Midbrain (tissue), 1 donor: ENCODE data around the gene HMGCR.
A peak's percentile ranks its signal among the peaks of the same experiment; 100 is the strongest.

Experiments
- DNase-seq: peaks from one replicate; lab custom pipeline; 2025; lab: John Stamatoyannopoulos, UW

The HMGCR gene

GRCh38 chr5:75340714-75341478, 3.9 kb downstream of the HMGCR start:
- no peak for DNase-seq

DNA sequence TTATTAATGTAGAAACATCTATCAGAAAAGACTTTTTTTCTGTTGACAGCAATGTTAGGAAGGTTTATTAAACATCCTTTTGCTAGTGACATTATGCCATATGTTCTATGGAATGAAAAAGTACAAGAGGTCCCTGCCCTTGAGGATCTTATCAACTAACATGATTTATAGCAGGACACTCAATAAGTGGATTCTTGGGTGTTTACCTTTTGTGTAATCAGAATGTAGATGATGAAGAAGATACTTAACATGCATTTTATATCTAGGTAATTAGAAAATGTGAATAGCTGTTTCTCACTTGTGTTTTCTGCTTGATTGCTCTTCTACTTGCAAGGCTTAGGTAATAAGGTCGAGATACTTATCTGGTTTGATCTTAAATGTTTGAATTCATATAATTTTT, 4.9 kb downstream of the HMGCR start:
- no peak for DNase-seq

- no peak for DNase-seq
These were observed 5.8 kb downstream of the HMGCR start for GRCh38 chr5:75342836-75343235.

- no peak for DNase-seq
These were observed 11.2 kb downstream of the HMGCR start for GRCh38 chr5:75348241-75348640.

GRCh38 chr5:75349663-75350062, 12.6 kb downstream of the HMGCR start:
- DNase-seq, result no peak

GRCh38 chr5:75351139-75351926, 14.3 kb downstream of the HMGCR start:
- no peak for DNase-seq

GRCh38 chr5:75355236-75355635, 18.2 kb downstream of the HMGCR start:
- DNase-seq, result no peak

DNA sequence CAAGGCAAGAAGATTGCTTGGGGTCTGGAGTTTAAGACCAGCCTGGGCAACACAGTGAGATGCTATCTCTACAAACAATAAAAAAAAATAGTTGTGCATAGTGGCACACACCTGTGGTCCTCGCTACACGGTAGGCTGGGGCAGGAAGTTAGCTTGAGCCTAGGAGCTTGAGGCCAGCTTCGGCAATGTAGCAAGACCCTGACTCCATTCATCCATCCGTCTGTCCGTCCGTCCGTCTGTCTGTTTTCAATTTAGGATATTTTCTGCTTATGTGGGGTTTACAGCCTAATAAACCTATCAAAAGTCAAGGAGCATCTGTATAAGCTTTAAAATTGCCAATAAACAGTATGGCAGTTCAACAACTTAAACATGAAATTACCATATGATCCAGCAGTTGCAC, 19.7 kb downstream of the HMGCR start:
- no peak for DNase-seq

DNA sequence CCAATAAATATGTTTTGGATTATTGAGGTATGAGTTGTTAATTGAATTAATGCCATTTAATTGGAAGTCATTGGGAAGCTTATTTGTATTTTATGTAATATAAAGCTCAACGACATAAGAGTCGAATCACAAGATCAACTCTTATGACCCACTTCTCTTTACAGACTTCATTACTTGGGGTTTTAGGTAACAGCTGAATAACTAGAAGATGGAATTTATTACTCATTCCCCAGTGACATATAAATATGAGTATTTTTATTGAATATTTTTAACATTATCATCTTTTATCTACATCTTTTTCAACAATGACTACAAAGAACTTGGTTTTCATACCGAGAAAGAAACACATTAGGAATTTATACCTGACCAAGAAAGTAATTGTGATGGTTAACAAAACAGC, 21.1 kb downstream of the HMGCR start:
- no peak for DNase-seq

- DNase-seq, result peak; percentile 52
These were observed 24.3 kb downstream of the HMGCR start for GRCh38 chr5:75361310-75361709.

- DNase-seq, result no peak
These were observed 25.5 kb downstream of the HMGCR start for GRCh38 chr5:75362474-75362975.

DNA sequence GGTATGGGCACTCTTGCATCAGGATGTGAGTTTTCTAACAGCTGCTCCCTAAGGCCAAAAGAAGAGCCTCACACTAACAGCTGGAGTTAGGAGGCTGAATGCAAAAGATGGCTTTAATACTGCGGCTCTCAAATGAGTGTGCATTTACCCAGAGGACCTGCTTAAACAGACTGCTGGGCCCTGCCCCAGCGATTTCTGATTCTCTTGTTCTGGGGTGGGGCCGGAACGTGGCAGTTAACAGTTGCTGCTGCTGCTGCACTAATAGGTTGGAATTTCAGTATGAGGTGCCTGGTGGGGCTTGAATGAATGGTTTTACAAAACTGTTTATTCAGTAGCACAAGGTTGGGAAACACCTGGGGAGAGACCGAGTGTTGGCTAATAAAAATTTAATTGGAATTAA, 26.1 kb downstream of the HMGCR start:
- no peak for DNase-seq

DNA sequence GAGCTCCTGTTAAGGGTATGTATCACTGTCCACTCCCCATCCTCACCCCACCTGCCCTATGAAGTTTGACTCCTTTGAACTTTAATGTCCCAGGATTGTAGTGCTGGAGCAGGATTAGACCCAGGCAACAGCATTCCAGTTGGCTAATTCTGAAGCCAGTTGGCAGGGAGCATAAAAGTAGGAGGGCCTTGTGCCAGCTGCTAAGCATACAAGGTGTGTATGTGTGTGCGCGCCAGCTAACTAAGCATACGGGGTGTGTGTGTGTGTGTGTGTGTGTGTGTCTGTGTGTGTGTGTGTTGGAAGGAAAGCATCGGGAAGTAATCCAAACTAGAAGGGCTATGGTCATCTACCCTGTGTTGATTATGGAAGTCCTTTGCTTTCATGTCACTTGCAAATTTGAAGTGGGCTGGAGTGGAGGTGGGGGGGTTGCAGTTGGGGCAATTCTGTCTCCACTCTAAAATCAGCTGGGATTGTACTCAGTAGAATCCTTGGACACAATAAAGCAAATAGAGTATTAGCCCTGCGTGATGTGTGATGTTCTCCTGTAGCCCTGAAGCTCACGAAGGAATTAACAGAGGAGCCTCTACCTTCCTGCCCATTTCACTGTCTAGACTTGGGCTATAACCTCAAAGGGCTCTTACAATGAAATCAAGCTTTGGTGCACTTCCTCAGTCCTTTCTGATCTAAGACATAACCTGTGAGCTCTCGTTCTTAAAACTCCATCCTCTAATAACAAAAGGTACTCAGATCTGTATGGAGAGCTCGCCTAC, 26.9 kb downstream of the HMGCR start:
- no peak for DNase-seq

DNA sequence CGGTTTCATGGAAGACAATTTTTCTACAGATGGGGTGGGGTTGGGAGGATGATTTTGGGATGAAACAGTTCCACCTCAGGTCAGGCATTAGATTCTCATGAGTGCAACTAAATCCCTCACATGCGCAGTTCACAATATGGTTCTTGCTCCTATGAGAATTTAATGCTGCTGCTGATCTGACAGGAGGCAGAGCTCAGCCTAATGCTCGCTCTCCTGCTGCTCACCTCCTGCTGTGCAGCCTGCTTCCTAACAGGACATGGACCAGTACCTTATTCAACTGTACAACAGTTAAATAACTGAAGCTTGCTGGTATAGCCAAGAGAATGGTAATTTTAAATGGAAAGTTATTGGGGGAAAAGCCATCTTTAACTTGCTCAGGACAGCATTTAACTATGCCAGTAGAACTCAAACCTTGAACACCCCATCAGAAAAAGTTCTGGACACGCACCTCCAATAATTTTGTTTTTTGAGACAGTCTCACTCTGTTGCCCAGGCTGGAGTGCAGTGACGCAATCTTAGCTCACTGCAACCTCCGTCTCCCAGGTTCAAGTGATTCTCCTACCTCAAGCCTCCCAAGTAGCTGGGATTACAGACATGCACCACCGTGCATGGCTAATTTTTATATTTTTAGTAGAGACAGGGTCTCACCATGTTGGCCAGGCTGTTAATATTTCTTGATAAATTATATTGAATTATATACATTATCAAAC, 27.7 kb downstream of the HMGCR start:
- DNase-seq, result no peak

- no peak for DNase-seq
These were observed 28.7 kb downstream of the HMGCR start for GRCh38 chr5:75365740-75366139.

DNA sequence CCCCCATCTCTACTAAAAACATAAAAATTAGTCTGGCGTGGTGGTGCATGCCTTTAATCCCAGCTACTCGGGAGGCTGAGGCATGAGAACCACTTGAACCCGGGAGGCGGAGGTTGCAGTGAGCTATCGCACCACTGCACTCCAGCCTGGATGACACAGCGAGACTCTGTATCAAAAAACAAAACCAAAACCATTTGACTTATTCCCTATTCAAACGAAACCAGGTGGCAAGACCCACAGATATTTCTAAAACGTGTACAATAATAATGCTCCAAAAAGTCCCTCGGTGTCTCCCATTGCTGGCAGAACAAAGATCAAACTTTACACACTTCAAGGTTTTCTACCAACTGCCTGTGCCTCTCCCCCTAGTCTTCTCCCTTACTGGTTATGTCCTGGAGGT, 29.8 kb downstream of the HMGCR start:
- DNase-seq, result no peak

- no peak for DNase-seq
These were observed 30.4 kb downstream of the HMGCR start for GRCh38 chr5:75367401-75367800.

- DNase-seq, result no peak
These were observed 31.4 kb downstream of the HMGCR start for GRCh38 chr5:75368391-75368790.

DNA sequence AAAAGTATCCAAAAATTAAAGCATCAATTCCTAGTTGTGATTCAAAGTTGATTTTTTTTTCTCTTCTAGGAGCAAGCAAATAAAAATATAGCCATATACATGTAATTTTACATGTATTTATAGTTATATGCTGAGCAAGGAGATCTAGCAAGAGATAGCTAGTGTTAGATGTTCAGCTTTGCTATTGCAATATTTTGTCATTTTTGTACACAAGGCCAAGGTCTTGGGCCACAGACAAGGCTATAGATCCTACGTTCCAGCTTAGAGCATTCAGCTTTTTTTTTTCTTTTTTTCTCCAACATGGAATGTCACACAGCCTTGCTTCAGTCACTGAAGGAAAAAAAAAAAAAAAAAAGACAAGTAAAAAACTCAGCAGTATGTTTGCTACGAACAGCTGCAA, 36.8 kb downstream of the HMGCR start:
- no peak for DNase-seq

- DNase-seq, result no peak
These were observed 37.4 kb downstream of the HMGCR start for GRCh38 chr5:75374394-75374814.

GRCh38 chr5:75375414-75375813, 38.4 kb downstream of the HMGCR start:
- no peak for DNase-seq

DNA sequence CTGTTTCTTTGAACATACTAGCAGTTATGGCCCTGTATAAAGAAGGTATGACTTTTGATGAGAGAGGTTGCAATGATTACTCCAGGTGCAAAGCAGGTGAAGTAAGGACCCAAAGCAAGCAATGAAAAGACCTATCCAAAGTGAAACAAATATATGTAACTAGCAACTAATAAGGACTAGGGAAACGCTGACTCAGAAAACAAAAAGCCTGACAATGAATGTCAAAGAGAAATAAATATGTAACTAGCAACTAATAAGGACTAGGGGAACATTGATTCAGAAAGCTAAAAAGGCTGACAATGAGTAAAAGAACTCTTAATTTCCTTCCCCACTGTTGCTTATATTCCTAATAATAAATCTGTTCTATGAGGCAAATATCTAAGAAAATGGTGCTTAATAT, 43.1 kb downstream of the HMGCR start:
- no peak for DNase-seq
